Stimulated activated CD8-positive, alpha-beta memory T cell treated with anti-CD3 and anti-CD28 coated beads, Interleukin-15, amount 100 ng/mL, for 48 hours (primary cell): ENCODE data around the gene ABHD18.
A peak's percentile ranks its signal among the peaks of the same experiment; 100 is the strongest.
"Not testable (repeated sequence)": the region's sequence is repeated elsewhere in the genome, so short reads cannot be mapped to it uniquely, and the experiment has no call there.

Experiments
- DNase-seq, 2 donors: peaks; one replicate each; pipeline ENCODE4 v3.0.0-alpha.2; 2020; ENCODE audit warnings: low read depth in 2 of 2

Gene ABHD18

GRCh38 chr4:127965062-127965802 lies at the start of gene ABHD18, which contains the start of gene MFSD8:
Gene ABHD18, plus strand, starts transcription at chr4:127965406. Its CDS starts 17,550 bp downstream, at chr4:127982956.
Gene MFSD8, minus strand, starts transcription at chr4:127965173. Its CDS starts 40 bp downstream, at chr4:127965133.
- DNase-seq, result peak; percentile 98 to 99

GRCh38 chr4:127916512-127916911 lies 48.7 kb upstream of the ABHD18 start:
- no peak for DNase-seq

- no peak for DNase-seq
Measured at GRCh38 chr4:127917151-127917550, 48.1 kb upstream of the ABHD18 start.

DNA sequence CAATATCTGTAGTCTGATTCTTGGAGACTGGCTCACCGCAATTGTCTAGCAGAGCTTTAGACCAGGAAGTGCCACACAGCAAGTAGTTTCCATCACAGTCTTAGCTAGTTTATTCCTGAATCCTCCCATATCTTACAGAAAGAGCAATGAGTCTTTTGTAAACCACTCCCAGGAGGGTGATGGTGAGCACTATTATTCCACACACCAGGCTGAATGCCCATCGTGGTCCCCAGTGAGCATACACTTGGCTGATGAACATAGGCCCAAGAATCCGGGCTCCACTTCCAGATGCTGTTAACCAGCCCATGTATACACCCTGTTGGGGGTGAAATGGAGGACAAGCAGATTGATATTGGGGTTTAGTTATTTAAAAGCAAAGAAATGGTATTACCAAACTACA lies 44.7 kb upstream of the ABHD18 start:
- no peak for DNase-seq

- no peak for DNase-seq
Measured at GRCh38 chr4:127922226-127922625, 43.0 kb upstream of the ABHD18 start.

DNA sequence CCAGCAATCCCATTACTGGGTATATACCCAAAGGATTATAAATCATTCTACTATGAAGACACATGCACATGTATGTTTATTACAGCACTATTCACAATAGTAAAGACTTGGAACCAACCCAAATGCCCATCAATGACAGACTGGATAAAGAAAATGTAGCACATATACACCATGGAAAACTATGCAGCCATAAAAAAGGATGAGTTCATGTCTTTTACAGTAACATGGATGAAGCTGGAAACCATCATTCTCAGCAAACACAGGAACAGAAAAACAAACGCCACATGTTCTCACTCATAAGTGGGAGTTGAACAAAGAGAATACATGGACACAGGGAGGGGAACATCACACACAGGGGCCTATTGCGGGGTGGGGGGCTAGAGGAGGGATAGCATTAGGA lies 39.5 kb upstream of the ABHD18 start:
- not testable (repeated sequence) for DNase-seq

DNA sequence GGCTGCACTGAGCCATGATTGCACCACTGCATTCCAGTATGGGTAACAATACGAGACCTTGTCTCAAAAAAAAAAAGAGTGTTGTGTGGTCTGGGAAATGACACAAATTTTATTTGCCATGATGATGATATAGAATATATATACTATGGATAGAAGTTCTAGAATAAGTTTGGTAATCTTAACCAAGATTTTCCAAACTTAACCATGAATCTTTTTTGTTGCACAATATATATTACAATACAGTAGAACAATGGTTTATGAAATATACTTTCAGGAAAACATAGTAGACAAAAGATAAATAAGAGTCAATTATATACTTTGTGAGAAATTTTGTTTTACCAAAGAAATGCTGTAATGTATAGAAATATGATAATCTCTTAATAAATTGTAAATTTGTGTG lies 35.0 kb upstream of the ABHD18 start:
- DNase-seq, result no peak

GRCh38 chr4:127931836-127932235 lies 33.4 kb upstream of the ABHD18 start:
- DNase-seq, result not testable (repeated sequence)

DNA sequence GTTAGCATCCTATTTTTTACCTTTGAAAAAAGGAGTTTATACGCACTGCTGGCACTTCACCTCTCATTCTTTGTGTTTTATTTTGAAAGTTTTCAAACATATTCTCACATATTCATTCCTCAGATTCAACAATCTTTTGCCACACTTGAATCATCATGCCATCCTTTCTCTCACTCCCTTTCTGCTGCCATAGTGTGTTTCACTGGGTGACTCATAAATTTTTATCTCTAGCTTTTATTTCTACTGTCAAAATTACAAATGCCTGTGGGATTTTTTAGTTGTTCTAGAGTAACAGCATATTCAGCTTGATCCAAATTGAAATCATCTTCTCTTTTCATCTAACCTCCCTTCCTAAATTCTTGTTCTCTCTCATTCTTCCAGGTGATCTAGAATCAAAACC lies 28.2 kb upstream of the ABHD18 start:
- DNase-seq, result no peak

- no peak for DNase-seq
Measured at GRCh38 chr4:127957105-127957504, 8.1 kb upstream of the ABHD18 start.

DNA sequence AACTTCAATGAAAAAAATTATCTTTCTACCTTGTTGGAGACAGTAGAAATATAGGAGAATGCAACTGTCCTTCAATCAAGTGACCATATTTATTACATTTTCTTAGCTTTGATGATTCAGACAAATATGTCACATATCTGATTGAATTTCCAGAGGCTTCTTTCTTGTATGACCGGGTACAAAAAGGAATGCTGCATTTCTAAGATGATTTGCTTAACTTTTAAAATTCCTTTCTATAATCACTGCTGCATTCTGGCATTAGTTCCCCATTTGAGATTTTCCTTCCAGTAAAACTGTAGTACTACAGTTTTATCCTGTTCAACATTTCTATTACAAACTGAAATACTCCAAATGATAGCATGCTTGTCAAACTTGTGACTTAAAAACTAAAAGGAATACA lies 5.4 kb upstream of the ABHD18 start:
- DNase-seq, result no peak

- DNase-seq, result not testable (repeated sequence)
Measured at GRCh38 chr4:127963633-127964398, 1.4 kb upstream of the ABHD18 start.

GRCh38 chr4:127964426-127965061 lies 662 bp upstream of the ABHD18 start:
- DNase-seq, result peak in 1 of 2 donors; percentile 19

GRCh38 chr4:127965803-127966175 lies 583 bp downstream of the ABHD18 start:
- DNase-seq, result peak; percentile 61 to 68

GRCh38 chr4:127967141-127967775 lies 2.1 kb downstream of the ABHD18 start:
- DNase-seq, result no peak

DNA sequence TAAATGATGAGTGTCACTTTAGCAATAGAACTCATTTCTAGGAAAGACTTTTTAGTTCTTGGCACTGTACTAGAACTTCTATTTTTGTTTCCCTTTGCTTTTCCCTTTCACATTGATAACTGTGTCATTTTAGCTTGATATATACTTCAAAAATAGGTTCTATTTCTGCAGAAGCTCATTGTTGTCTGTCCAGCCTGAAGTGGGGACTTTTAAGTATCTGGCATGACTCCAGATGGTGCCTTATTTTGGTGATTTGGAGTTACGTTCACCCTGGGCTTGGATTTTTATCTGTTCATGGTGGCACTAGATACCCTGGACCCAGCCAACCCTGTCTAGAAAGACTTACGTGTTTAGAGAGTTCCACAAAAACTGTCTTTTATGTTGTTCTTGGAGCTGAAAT lies 3.4 kb downstream of the ABHD18 start:
- DNase-seq, result no peak

DNA sequence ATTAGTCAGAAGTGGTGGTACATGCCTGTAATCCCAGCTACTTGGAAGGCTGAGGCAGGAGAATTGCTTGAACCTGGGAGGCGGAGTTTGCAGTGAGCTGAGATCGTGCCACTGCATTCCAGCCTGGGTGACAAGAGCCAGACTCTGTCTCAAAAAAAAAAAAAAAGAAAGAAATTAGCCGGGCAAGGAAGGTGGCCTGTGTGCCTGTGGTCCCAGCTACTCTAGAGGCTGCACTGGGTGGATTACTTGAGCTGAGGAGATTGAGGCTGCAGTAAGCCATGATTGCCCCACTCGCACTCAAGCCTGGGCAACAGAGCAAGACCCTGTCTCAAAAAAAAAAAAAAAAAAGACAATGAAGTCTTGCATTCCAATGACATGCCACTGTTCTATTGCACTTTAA lies 5.7 kb downstream of the ABHD18 start:
- DNase-seq, result not testable (repeated sequence)

- no peak for DNase-seq
Measured at GRCh38 chr4:127975121-127975770, 10.0 kb downstream of the ABHD18 start.

DNA sequence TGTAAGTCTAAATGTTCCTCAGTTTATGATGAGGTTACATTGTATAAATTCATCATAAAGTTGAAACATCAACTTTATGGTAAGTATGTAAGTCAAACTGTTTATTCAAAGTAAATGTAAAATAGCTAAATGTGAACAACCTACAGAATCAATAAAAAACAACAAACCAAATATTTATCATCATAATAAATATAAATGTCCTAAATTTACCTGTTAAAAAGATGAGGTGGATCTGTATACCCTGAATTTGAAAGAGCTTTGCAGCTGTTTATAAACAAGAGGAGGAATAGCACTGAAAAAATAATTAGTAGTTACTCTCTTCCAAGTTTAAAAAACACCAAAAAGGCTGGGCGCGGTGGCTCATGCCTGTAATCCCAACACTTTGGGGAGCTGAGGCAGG lies 13.7 kb downstream of the ABHD18 start:
- DNase-seq, result no peak

DNA sequence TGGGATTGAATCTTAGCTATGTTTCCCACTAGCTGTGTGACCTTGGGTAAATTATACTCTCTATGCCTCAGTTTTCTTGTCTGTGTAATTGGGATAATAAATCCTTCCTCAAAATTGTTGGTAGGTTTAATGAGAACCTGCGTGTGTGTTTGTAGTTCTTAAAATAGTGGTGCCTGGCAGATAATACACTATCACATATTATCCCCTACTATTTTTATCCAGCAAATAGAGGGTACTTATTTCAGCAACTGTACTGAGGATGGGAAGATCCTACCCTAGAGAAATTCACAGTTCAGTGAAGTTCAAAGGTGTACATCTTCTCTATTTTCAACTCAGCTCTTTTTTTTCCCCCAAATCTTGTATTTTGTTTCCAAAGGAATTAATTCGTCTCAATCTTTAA lies 17.2 kb downstream of the ABHD18 start:
- no peak for DNase-seq

DNA sequence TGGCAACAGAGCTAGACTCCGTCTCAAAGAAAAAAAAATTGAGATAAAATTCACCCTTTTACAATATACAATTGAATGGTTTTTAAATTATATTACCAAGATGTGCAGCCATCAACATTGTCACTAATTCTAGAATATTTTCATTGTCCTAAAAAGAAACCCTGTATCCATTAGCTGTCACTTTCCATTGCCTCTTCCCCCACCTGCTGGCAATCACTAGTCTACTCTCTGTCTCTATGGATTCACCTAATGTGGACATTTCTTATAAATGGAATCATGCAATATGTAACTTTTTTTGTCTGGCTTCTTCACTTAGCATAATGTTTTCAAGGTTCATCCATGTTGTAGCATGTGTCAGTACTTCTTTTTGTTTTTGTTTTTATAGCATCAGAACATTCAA lies 20.8 kb downstream of the ABHD18 start:
- DNase-seq, result no peak

- DNase-seq, result no peak
Measured at GRCh38 chr4:127988638-127989037, 23.4 kb downstream of the ABHD18 start.
